HepG2 (cell line): ENCODE results near the gene TUBA1C. TPM values are rescaled to one million over a fixed set of nuclear protein-coding genes. Genes with fewer than 3 reads are reported as not detected.

Source experiments
- ATAC-seq: fragments of 200-7000 bp; cut with Tn5 transposase; 3 replicates; pipeline ENCODE4 v1.9.1; 2020; ENCODE audit warnings: mild to moderate bottlenecking, moderate library complexity
- BruUV-seq: library from RNA; stranded (reverse); fragments of 400-500 nt; replicated peaks from 2 replicates; lab custom pipeline; 2021; lab: Mats Ljungman, UMichigan
- CTCF ChIA-PET: fragments of 300-600 bp; formaldehyde crosslinking; extraction: SDS; loops from one replicate; lab custom pipeline; 2021; ENCODE audit warnings: low total read pairs, inconsistent platforms, low intra/inter-chr PET ratio; lab: Yijun Ruan, JAX
- POLR2A ChIA-PET: fragments of 350-600 bp; sonication (Branson Sonifier 250); formaldehyde crosslinking; loops from one replicate; lab custom pipeline; 2020; ENCODE audit warnings: antibody characterized with exemption, inconsistent platforms; lab: Yijun Ruan, JAX
- DNase-seq: peaks from one replicate; pipeline ENCODE4 v3.0.0-alpha.2; 2015; ENCODE audit warnings: low spot score
- FAIRE-seq: peaks from 3 replicates; lab custom pipeline; 2011; peaks lifted over from hg19 to GRCh38; lab: Jason Lieb, UNC
- H2AFZ ChIP-seq: one replicate; pipeline ENCODE4 v1.6.1; 2011; ENCODE audit warnings: low read length, inconsistent platforms
- H3K27ac ChIP-seq: fragments of 300-600 bp; 3 replicates; pipeline ENCODE4 v1.8.0; 2011; ENCODE audit warnings: mixed run types, mild to moderate bottlenecking, mixed read lengths, low read length, inconsistent platforms; ENCODE audit not compliant: insufficient read depth; ENCODE audit errors: extremely low read length
- H3K27me3 ChIP-seq, 2 experiments: fragments of 200-600 bp in 1 of 2; 2 replicates in 1 of 2; 3 replicates in 1 of 2; pipeline versions ENCODE4 v1.6.0 to v1.8.0; 2011; ENCODE audit warnings: low read length in 2 of 2, mild to moderate bottlenecking in 2 of 2, moderate library complexity in 2 of 2, inconsistent platforms in 1 of 2; ENCODE audit not compliant: insufficient read depth in 2 of 2, control insufficient read depth in 1 of 2
- H3K36me3 ChIP-seq, 2 experiments: fragments of 200-600 bp in 1 of 2; replicated peaks in 1 of 2; 2 replicates in 1 of 2; 3 replicates in 1 of 2; pipeline versions ENCODE4 v1.5.1 to v1.8.0; 2011; ENCODE audit warnings: low read length in 2 of 2, inconsistent platforms in 1 of 2; ENCODE audit not compliant: insufficient read depth in 2 of 2, control insufficient read depth in 1 of 2
- H3K4me1 ChIP-seq: 2 replicates; pipeline ENCODE4 v1.5.1; 2012; ENCODE audit warnings: low read length, inconsistent platforms; ENCODE audit not compliant: insufficient read depth
- H3K4me2 ChIP-seq: 2 replicates; pipeline ENCODE4 v1.6.0; 2011; ENCODE audit warnings: low read depth, low read length, inconsistent platforms
- H3K4me3 ChIP-seq, 3 experiments: fragments of 200-600 bp in 1 of 3; sonication (generic), shearing (Covaris generic) in 1 of 3; replicated peaks in 1 of 3; 2 replicates each; pipeline ENCODE4 v1.5.1; 2011 to 2016; ENCODE audit warnings: low read length in 3 of 3, inconsistent platforms in 2 of 3, low read depth in 2 of 3, mild to moderate bottlenecking in 2 of 3, control low read depth in 1 of 3, mixed read lengths in 1 of 3; ENCODE audit not compliant: insufficient read depth in 1 of 3
- H3K79me2 ChIP-seq: one replicate; pipeline ENCODE4 v1.6.1; 2011; ENCODE audit warnings: low read length, inconsistent platforms; ENCODE audit not compliant: insufficient read depth
- H3K9ac ChIP-seq: 2 replicates; pipeline ENCODE4 v1.6.0; 2011; ENCODE audit warnings: mild to moderate bottlenecking, low read depth, low read length, inconsistent platforms; ENCODE audit not compliant: insufficient read depth
- H3K9me3 ChIP-seq: 2 replicates; pipeline ENCODE4 v1.5.1; 2012; ENCODE audit warnings: mild to moderate bottlenecking, low read length
- H4K20me1 ChIP-seq: 2 replicates; pipeline ENCODE4 v1.6.0; 2011; ENCODE audit warnings: inconsistent platforms, mild to moderate bottlenecking, low read length, moderate library complexity; ENCODE audit not compliant: insufficient read depth
- HNRNPH1 ChIP-seq: fragments of 200-400 bp; formaldehyde crosslinking; optimal IDR thresholded peaks from 2 replicates; pipeline ENCODE3; 2017; ENCODE audit warnings: mild to moderate bottlenecking, low read depth, low read length
- KLF16 ChIP-seq, 2 experiments: sonication (generic) in 1 of 2; formaldehyde crosslinking in 1 of 2; IDR thresholded peaks; 2 replicates each; pipeline versions ENCODE4 v1.6.1 to v1.8.0; 2016 to 2023; ENCODE audit warnings: missing genetic modification reagents in 2 of 2, missing compliant biosample characterization in 1 of 2
- MAZ ChIP-seq, 2 experiments: sonication (generic) in 1 of 2; formaldehyde crosslinking in 1 of 2; IDR thresholded peaks; 2 replicates each; pipeline versions ENCODE4 v1.5.0 to v1.6.1; 2012 to 2020; ENCODE audit warnings: low read depth in 2 of 2, mild to moderate bottlenecking in 2 of 2, borderline replicate concordance in 1 of 2, improper control_type of control experiment in 1 of 2, low read length in 1 of 2, missing genetic modification reagents in 1 of 2, moderate library complexity in 1 of 2
- SPEN ChIP-seq: sonication (generic); formaldehyde crosslinking; IDR thresholded peaks from 2 replicates; pipeline ENCODE4 v1.5.1; 2020; ENCODE audit warnings: low read depth, mild to moderate bottlenecking, missing genetic modification reagents
- SRSF1 ChIP-seq: fragments of 200-400 bp; formaldehyde crosslinking; optimal IDR thresholded peaks from 2 replicates; pipeline ENCODE3; 2017; ENCODE audit warnings: mild to moderate bottlenecking, low read depth, low read length, moderate library complexity
- TARDBP ChIP-seq: sonication (generic); formaldehyde crosslinking; IDR thresholded peaks from 2 replicates; pipeline ENCODE4 v1.8.0; 2022; ENCODE audit warnings: mild to moderate bottlenecking, missing genetic modification reagents
- TOPORS ChIP-seq: sonication (generic); formaldehyde crosslinking; IDR thresholded peaks from 2 replicates; pipeline ENCODE4 v1.8.0; 2023; ENCODE audit warnings: mild to moderate bottlenecking, missing genetic modification reagents
- XRCC5 ChIP-seq: fragments of 200-400 bp; formaldehyde crosslinking; optimal IDR thresholded peaks from 2 replicates; pipeline ENCODE3; 2017; ENCODE audit warnings: mild to moderate bottlenecking, low read length
- YEATS4 ChIP-seq: sonication (generic); formaldehyde crosslinking; IDR thresholded peaks from 2 replicates; pipeline ENCODE4 v1.4.0; 2020; ENCODE audit warnings: missing genetic modification reagents, borderline replicate concordance
- YY1 ChIP-seq: IDR thresholded peaks from 2 replicates; pipeline ENCODE4 v1.6.1; 2011; ENCODE audit warnings: low read length, low read depth, moderate library complexity, mild to moderate bottlenecking; ENCODE audit not compliant: insufficient read depth, insufficient replicate concordance
- ZFP37 ChIP-seq: sonication (generic); formaldehyde crosslinking; IDR thresholded peaks from 2 replicates; pipeline ENCODE4 v1.4.0; 2020; ENCODE audit warnings: missing genetic modification reagents, borderline replicate concordance
- ZFX ChIP-seq: sonication (generic); formaldehyde crosslinking; IDR thresholded peaks from 2 replicates; pipeline ENCODE4 v1.4.0; 2020; ENCODE audit warnings: mild to moderate bottlenecking, low read depth, missing genetic modification reagents, moderate library complexity
- ZNF354B ChIP-seq: sonication (generic); formaldehyde crosslinking; IDR thresholded peaks from 2 replicates; pipeline ENCODE4 v1.8.0; 2022; ENCODE audit warnings: mild to moderate bottlenecking, missing genetic modification reagents
- ZSCAN31 ChIP-seq: sonication (generic); formaldehyde crosslinking; IDR thresholded peaks from 2 replicates; pipeline ENCODE4 v1.5.0; 2020; ENCODE audit warnings: low read depth, mild to moderate bottlenecking, missing genetic modification reagents
- WGBS: methylation state at CpG from one replicate; pipeline ENCODE4 v1.1.6; 2017; ENCODE audit warnings: low lambda C conversion rate; 5-methylcytosine and 5-hydroxymethylcytosine counted together
- in situ Hi-C: cut with HindIII; loops from 2 replicates; pipeline ENCODE4 v1.10.0; 2017; ENCODE audit warnings: low pct_unique_long_range_greater_than_20kb; ENCODE audit not compliant: extremely low pct_ligation_motif_present
- intact Hi-C: fragments of 100-400 bp; cut with micrococcal nuclease; formaldehyde crosslinking; loops from one replicate; pipeline ENCODE4 v1.10.0; 2022; ENCODE audit not compliant: unreplicated experiment
- polyA plus RNA-seq, 8 experiments: library from polyadenylated mRNA; depleted of rRNA in 3 of 8; stranded (reverse) in 7 of 8; unstranded in 1 of 8; fragments of >200 nt; fragmentation: Illumina TruSeq in 4 of 8; extraction: Trizol in 4 of 8; gene quantifications; 2 replicates each; pipeline versions ENCODE4 v1.2.1 to v1.2.3, GENCODE V29; 2011 to 2016; ENCODE audit warnings: low read depth in 4 of 8, missing spikeins in 1 of 8, mixed read lengths in 1 of 8; ENCODE audit not compliant: insufficient read depth in 1 of 8
- total RNA-seq, 5 experiments: library from RNA; depleted of rRNA; stranded (reverse); fragments of >200 nt; fragmentation: Illumina TruSeq; extraction: Trizol; gene quantifications; 2 replicates each; pipeline ENCODE4 v1.2.3, GENCODE V29; 2016; ENCODE audit warnings: low read depth in 1 of 5
- TF ChIP-seq, protein P1 (sequence below): sonication (generic); formaldehyde crosslinking; IDR thresholded peaks from 2 replicates; pipeline ENCODE4 v1.4.0; 2020; ENCODE audit warnings: missing genetic modification reagents
- TF ChIP-seq, protein P2 (sequence below): sonication (generic); formaldehyde crosslinking; IDR thresholded peaks from 2 replicates; pipeline ENCODE4 v1.4.0; 2020; ENCODE audit warnings: missing genetic modification reagents
- TF ChIP-seq, protein P3 (sequence below): sonication (generic); formaldehyde crosslinking; IDR thresholded peaks from 2 replicates; pipeline ENCODE4 v1.5.0; 2020; ENCODE audit warnings: missing genetic modification reagents
- TF ChIP-seq, protein P4 (sequence below): sonication (generic); formaldehyde crosslinking; IDR thresholded peaks from 2 replicates; pipeline ENCODE4 v1.4.0; 2020; ENCODE audit warnings: missing genetic modification reagents, low read depth, mild to moderate bottlenecking, borderline replicate concordance

The TUBA1C gene
- total and polyA plus RNA-seq, 2 of the 13 experiments (the other 11 are each of a cell fraction or from before 2014, with no cell fraction given): 693 to 1,075 TPM

DNA sequence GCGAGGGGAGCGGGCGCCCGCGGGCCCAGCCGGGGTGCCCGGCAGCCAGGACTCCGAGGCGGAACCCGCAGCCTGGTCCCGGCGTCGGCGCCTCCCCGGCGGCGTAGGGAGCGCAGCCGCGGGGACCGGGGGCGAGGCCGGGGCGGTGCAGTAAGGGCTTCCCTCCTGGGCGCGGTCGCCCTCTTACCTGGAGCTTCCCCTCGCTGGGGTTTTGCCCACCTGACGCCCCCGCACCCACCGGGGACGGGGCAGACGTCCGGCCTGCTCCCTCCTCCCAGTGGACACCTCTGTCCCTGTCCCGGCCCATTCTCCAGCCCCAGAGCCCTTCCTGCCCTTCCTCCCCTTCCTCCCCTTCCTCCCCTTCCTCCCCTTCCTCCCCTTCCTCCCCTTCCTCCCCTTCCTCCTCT, 413 bp upstream of the TUBA1C start:
- H3K4me2 ChIP-seq: peak overlapping the region; percentile 71
- ChIA-PET CTCF (no interaction called here), POLR2A (interaction anchor here (0.7 to 2.9 kb wide), 8 partner anchors 10 to 579 kb away, joined by 3 to 9 read pairs (median 6); partner anchors contain the start of genes TROAP and TUBA1B)
- DNase-seq: no peak
- H2AFZ ChIP-seq: no peak overlapping the region
- H3K4me3 ChIP-seq: peak overlapping the region; percentile 96 to 98 (median 96)
- FAIRE-seq: no peak
- peak overlapping the region; percentile 99 for H3K9ac ChIP-seq
- H3K79me2 ChIP-seq: peaks cover 46% of the 10 kb centered on the region
- peak overlapping the region; percentile 95 for H3K27ac ChIP-seq
- WGBS: 3% methylated on average over 6 of the region's 35 CpGs
- H3K27me3 ChIP-seq: no peaks in the 10 kb centered on the region; a peak in 1 of 5 replicates
- ATAC-seq: peak; percentile 65
- TSS peak; percentile 90 for BruUV-seq
- H3K36me3 ChIP-seq: peaks cover 0 to 10% of the 10 kb centered on the region in 2 experiments; a peak in 4 of 5 replicates
- intact Hi-C loops: loop anchor here (2.0 kb wide), 1 partner anchor 30 kb away; no protein-coding TSS in a partner anchor
- H3K9me3 ChIP-seq: no peaks in the 10 kb centered on the region
- H4K20me1 ChIP-seq: peaks cover 34% of the 10 kb centered on the region
- in situ Hi-C loops: no loop called here
- H3K4me1 ChIP-seq: peaks cover 44% of the 10 kb centered on the region
- peak; percentile 96 for TF ChIP-seq HNRNPH1
- peak; percentile 11 for TF ChIP-seq YY1
- TF ChIP-seq, protein P1, sequence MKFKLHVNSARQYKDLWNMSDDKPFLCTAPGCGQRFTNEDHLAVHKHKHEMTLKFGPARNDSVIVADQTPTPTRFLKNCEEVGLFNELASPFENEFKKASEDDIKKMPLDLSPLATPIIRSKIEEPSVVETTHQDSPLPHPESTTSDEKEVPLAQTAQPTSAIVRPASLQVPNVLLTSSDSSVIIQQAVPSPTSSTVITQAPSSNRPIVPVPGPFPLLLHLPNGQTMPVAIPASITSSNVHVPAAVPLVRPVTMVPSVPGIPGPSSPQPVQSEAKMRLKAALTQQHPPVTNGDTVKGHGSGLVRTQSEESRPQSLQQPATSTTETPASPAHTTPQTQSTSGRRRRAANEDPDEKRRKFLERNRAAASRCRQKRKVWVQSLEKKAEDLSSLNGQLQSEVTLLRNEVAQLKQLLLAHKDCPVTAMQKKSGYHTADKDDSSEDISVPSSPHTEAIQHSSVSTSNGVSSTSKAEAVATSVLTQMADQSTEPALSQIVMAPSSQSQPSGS (CRISPR knock-in tag): no peak
- TF ChIP-seq ZFP37: no peak
- TF ChIP-seq, protein P2, sequence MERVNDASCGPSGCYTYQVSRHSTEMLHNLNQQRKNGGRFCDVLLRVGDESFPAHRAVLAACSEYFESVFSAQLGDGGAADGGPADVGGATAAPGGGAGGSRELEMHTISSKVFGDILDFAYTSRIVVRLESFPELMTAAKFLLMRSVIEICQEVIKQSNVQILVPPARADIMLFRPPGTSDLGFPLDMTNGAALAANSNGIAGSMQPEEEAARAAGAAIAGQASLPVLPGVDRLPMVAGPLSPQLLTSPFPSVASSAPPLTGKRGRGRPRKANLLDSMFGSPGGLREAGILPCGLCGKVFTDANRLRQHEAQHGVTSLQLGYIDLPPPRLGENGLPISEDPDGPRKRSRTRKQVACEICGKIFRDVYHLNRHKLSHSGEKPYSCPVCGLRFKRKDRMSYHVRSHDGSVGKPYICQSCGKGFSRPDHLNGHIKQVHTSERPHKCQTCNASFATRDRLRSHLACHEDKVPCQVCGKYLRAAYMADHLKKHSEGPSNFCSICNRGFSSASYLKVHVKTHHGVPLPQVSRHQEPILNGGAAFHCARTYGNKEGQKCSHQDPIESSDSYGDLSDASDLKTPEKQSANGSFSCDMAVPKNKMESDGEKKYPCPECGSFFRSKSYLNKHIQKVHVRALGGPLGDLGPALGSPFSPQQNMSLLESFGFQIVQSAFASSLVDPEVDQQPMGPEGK (CRISPR knock-in tag): peak; percentile 38; the same call in 1 of the 2 replicates
- peak; percentile 38; the same call in 1 of the 2 replicates for TF ChIP-seq YEATS4 (CRISPR knock-in tag)
- TF ChIP-seq, protein P3, sequence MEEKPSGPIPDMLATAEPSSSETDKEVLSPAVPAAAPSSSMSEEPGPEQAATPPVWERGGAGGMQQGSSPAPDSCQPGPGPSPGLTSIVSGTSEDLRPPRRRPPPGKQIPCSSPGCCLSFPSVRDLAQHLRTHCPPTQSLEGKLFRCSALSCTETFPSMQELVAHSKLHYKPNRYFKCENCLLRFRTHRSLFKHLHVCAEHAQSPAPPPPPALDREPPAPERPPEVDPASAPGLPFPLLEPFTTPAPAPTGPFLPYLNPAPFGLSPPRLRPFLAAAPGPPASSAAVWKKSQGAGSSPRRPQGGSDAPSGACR (CRISPR knock-in tag): no peak
- 0 out of 2 replicates have a peak, but pooled peaks have one; percentile 30 for TF ChIP-seq TOPORS
- TF ChIP-seq TARDBP (CRISPR knock-in tag): peak; percentile 49; the same call in 1 of the 2 replicates
- peak; percentile 58; the same call in 1 of the 2 replicates for TF ChIP-seq ZFX (CRISPR knock-in tag)
- peak; percentile 5 for TF ChIP-seq SRSF1
- 0 out of 2 replicates have a peak, but pooled peaks have one; percentile 36 for TF ChIP-seq ZSCAN31 (CRISPR knock-in tag)
- peak; percentile 19 for TF ChIP-seq XRCC5
- no peak for TF ChIP-seq MAZ (IDR thresholded peaks at IDR 0.05; ENCODE audit: borderline replicate concordance, low read depth, low read length)
- TF ChIP-seq MAZ (CRISPR knock-in tag; IDR thresholded peaks at IDR 0.05; ENCODE audit: low read depth): peak; percentile 47
- TF ChIP-seq ZNF354B: 0 out of 2 replicates have a peak, but pooled peaks have one; percentile 9
- TF ChIP-seq KLF16 (CRISPR knock-in tag; IDR thresholded peaks at IDR 0.05): peak in 1 of 2 experiments; percentile 14; a peak in 1 of 4 replicates
- TF ChIP-seq SPEN (CRISPR knock-in tag): peak; percentile 33; the same call in 1 of the 2 replicates
- TF ChIP-seq, protein P4, sequence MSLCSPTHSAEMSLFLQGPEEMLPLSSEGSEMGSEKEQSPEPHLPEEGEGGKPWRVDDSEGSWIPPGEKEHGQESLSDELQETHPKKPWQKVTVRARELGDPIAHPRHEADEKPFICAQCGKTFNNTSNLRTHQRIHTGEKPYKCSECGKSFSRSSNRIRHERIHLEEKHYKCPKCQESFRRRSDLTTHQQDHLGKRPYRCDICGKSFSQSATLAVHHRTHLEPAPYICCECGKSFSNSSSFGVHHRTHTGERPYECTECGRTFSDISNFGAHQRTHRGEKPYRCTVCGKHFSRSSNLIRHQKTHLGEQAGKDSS (CRISPR knock-in tag): no peak
